GM21619 (cell line): ENCODE measurements around the gene NUP93.
A peak's percentile ranks its signal among the peaks of the same experiment; 100 is the strongest.

Experiments used
- ATAC-seq: cut with Tn5 transposase; IDR thresholded peaks from one replicate; pipeline ENCODE4 v1.9.1; 2021; ENCODE audit not compliant: unreplicated experiment

NUP93 gene

DNA sequence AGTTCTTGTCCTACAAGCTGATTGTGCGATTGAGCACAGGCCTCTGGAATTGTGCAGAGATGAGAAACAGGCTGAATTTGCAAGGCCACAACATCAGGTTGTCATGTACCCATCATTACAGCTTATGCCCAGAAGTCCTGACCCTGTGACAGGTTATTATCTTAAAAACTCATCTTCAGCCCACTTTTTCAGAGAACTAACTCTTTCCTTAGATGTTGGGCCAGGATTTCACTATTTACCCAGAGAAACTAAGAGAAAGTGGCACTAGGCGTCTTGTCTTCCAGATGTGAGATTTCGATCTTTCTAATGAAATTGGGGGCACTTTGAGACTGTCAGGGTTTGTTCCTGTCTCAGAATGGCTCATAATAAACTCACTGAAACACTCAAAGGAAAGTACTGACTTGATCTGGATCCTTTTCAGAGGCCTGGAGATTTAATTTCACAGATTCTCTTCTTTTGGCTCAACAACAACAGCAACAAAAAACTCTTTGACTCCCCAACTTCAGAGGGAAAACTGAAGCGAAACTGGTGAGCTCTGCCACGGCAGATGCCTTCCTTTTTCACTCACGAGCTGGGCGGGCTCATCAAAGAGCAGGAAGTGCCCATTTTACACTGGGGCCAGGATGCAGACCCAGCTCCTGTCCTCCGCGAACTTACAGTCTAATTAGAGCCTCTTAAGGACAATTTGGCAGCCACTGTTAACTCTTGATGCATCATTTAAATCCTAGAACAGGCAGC lies 117.4 kb downstream of the NUP93 start:
- ATAC-seq: no peak

DNA sequence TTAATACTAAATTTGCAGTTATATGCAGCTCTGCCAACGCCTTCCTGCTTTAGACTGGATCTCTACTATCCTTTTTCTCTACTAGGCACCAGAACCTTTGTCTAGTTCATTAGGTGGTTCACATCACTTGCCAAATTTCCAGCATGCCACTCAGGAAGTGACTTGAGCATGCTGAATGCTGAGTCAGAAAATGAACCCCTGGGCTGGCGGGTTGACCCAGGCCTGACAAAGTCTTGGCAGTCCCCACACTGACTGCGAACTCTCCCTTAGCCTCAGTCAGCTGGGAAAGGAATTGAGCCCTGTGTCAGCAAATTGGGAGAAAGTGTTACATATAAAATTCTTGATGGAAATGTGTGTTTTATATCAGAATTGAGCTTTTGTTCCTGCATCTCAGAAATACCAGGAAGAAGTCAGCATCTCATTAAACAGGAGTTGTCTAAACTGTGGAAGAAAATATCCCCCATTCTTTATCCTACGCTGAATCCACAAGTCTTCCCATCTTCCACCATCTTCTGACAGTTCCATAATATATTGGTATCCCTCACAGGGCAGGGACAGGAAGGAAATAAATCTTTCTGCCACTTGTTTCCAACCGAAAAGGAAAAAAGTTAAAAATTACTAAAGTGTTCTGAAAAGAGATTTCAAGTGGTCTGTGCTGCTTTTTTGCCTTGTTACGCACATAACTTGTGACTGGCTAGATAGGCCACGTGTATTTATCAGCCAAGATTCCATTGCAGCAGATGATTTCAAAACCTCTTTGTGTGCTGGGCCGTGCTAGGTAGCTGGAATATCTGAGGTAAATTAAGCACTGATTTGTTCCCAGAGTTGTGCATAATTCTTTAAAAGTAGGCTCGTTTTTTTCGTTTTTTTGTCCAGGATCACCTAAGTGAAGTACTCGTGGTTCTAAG lies 118.4 kb downstream of the NUP93 start:
- no peak for ATAC-seq

DNA sequence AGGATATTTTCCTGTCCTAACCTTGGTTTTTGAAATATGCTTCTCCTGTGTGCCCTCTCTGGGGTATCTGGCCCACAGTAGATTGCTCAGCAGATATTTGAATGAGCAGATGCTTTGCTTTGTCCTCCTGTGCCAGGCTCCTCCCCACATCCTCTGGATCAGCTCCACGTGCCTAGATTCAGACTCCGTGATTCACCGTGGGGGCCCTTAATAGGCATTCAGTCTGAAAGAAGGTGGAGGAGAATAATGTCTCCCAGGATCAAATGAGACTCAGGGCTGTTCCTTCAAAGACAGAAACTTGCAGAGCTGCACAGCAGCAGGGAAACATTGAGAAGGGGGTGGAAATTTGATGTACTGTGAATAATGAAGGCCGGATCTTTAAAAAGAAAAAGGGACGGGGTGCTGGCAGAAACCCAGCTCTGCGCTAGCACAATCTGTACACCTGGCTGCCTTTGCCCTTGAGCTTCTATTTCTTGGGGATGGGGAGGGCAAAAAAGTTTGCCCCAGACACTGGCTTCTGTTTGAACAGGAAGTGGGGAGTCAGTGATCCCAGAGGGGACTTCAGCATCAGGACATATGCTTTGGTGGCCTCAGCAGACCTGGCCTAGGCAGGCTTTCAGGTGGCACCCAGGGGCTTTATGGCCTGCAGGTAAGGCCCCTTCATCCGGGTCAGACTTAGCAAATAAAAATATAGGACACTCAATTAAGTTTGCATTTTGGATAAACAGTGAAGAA lies 119.2 kb downstream of the NUP93 start:
- ATAC-seq: no peak

DNA sequence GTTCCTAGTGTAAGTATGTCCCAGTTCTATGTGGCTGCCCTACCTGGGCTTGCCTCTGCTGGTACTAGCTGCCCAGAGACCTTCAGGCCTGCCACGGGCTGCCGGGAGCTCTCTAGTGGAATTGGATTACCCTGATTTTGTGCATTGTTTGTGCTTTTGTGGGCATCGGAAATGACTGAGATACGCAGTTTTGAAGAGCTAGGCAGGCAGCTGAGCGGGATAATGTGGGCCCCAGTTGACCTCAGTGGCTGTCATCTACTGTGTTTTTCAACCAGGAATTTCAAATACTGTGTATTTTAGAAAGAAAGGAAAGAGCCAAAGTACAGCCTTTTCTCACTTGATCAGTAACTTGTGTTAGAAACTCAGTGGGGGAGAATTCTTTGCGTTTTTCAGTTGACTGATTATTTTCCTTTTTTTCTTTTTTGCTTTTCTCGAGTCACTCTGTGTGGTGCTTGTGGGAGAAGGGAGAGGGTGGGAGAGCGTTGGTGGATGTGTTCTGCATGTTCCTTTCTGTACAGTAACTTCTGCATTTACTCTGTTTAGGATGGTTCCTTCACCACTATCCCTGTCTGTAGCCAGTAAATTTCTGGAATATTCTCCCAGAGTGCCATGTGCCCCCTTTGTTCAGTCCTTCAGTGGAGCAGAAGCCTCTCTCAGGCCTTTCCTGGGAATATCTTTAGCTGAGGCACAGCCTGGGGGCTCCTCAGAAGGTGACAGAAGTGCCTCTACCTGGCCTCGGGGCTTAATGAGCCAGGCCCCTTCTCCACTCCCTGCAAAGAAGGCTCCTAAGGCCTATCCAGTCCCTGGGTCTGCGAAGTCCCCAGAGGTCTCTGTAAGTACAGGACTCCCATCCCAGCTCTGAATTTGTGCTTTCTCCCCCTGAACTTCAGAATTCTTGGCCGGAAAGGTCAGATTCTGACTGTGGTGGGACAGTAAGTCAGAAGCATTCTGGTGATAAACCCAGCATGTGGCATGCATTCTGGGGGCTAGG lies 120.1 kb downstream of the NUP93 start:
- no peak for ATAC-seq

DNA sequence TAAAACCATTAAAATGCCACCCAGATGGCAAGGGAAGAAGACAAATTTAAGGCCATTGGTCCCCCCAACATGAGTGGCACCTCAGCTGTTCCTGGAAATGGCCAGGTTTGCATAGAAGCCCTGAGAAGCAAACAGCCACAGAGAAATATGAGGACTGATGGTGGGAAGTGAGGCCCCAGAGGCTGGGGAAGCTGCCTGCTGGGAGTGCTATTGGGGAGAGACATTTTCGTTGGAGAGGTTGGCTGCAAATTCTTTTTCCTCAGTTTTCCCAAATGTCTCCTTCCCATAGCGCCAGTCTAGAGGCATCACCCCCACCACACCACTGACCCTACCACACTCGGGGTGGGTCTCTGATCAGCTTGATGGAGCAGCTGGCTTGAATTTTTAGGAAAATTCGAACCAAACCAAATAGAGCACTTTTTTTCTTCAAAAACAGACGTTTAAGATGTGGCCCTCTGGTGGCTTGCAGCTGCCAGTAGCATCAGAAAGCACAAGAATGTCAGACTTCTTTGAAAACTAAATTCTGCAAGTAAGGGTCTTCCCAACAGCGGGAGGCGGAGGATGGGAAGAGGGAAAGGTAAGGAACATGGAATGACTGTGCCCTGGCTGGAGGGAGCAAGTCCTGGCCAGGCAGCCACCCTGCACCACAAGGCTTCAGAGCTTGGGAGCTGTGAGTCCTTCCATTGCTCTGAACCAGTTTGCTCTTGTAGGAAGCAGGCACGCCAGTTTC lies 121.9 kb downstream of the NUP93 start:
- ATAC-seq: no peak

DNA sequence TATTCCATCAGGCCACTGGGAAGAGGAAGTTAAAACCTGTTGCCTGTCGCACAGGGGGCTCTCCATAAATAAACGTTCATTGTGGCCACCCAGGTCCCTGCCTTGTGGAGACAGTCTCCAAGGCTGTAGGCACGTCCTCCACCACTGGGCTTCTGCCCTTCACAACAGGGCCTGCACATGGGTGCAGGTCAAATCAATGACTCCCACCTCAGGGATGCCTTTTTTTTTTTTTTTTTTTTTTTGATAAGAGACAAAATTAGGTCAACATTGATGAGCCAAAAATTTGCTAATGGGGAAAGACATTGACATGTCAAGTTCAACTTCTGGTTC lies 122.4 kb downstream of the NUP93 start:
- ATAC-seq: no peak

DNA sequence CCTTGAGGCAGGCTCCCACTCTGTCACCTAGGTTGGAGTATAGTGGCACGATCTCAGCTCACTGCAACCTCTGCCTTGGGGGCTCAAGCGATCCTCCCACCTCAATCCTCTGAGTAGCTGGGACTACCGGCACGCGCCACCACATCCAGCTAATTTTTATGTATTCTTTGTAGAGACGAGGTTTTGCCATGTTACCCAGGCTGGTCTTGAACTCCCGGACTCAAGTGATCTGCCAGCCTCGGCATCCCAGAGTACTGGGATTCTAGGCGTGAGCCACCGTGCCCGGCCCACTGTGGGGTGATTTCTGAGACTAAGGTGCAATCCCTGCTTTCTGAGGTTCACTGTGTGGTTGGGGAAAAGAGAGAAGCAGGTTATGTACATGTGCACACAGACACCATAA lies 123.0 kb downstream of the NUP93 start:
- no peak for ATAC-seq

DNA sequence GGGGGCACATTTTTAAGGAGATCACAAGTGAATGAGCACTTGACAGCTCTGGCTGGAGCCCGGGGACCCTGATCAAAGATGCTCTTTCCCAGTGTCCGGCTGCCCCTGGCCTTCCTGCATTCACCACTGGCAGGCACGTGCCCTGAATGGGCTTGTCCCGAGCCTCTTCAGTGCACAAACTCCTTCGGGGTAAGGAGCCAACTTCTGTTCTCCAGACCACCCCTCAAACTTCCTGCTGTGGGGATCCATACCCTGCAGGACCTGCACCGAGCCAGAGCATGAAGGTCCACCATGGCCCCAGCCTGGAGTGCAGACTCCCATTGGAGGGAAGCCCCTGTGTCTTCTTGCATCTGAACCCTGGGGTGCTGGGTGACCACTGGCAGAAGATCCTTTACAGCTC lies 125.3 kb downstream of the NUP93 start:
- no peak for ATAC-seq

DNA sequence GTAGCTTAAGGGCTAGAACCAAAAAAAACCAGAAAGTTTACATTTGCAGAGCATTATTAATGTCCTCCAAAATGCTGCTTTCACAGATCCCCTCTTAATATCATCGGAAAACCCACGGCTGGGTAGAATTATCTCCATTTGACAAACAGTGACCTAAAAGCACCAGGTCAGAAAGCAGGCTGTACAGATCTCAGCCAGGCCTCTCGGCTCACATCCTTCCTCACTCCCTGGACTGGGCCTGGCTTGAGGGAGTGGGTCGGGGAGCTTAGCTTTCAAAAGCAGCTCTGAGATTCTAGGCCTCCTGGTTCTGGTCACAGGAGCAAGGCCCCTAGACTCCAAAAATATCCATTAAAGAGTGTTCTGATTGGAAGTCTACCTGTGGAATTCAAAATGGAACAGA lies 126.0 kb downstream of the NUP93 start:
- ATAC-seq: no peak

DNA sequence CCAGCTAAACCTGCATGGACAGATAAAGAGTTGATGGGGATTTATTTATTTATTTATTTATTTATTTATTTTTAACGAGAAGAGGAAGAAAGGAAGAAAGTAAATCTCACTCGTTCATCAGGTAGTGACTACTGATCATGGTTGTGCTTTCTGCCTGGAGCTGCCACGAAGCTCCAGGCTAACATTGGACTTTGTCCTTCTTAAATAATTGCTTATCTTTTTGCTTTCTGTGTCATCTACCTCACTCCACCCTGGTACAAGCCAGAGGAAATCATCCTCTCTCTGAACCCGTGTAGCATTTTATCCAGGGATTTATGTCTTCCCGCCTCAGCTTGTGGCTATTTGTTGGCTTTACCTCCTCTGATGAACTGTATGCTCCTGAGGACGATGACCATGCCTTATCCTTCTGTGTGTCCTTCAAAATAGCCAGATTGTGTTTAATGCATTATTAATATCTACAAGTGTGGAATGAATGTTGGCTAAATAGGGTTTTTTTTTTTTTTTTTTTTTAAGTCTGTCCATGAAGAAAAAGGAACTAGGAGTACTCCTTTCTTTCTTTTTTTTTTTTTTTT lies 127.0 kb downstream of the NUP93 start:
- ATAC-seq: no peak

DNA sequence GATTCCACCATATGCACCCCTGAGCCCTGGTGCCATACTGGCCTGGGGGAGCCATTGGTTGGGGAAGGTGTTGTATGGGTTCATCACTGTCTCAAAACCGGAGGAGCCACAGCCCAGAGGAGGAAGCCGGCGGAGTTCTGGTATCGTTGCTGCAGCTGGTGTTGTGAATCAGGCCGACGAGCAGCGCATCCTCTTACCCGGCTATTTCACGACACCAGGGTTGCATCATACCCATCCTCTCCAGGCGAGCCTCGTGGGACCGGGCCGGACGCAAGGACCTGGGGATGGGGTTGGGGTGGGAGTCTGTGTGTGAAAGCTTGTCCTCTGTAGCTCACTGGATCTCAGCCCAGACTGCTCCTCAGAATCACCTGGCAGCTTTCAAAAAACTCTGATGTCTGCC lies 128.4 kb downstream of the NUP93 start:
- ATAC-seq: no peak

DNA sequence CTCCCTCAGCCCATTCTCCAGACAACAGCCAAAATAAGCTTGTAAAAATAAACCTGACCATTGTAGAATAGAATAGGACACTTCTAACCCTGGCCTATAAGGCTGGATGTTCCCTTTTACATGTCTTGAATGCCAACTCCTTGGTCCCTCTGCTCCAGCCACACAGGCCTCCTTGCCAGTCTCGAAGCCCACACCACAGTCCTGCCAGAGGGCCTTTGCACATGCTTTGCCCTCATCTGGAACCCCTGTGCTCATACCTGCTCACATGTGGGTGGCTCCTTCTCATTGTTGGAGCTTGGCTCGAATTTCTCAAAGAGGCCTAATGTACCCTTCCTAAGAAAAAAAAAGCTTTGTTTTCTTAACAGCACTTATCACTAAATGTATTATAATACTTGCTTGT lies 129.7 kb downstream of the NUP93 start:
- no peak for ATAC-seq

DNA sequence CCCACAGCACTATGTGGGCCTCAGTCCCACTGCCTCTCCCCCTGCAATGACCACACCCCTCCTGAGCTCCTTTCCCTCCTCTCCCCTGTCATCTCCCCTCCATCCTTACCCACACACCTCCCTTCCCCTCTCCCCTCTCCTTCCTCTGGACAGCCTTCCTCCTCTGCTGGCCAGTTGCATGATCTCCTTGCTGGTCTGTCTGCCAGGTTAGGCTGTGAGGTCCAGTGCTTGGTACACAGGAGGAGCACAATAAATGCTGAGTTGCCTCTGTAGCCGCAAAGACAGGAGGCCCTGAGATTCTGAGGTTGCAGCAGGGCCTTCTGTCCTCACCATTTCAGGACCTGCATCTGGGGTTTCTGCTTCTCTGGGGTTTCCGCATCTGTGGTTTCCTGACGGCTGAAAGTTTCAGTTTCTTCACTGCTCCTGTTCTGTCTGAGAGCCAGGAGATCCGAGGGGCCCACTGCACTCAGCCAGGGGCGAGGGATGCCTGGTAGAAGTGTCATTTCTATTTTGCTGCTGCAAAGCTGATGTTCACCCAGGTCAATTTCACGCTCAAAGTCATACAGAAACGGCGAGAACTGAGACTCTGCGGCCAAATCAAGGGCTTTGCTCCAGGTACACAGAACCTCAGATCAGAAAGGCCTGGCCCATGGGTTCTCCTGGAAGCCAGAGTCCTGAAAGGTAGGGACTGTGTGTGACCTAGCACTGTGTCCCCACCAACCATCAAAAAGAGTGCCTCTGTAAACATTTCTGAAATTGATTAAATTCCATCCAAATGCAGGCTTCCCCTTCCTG lies 130.5 kb downstream of the NUP93 start:
- ATAC-seq: peak; percentile 82

DNA sequence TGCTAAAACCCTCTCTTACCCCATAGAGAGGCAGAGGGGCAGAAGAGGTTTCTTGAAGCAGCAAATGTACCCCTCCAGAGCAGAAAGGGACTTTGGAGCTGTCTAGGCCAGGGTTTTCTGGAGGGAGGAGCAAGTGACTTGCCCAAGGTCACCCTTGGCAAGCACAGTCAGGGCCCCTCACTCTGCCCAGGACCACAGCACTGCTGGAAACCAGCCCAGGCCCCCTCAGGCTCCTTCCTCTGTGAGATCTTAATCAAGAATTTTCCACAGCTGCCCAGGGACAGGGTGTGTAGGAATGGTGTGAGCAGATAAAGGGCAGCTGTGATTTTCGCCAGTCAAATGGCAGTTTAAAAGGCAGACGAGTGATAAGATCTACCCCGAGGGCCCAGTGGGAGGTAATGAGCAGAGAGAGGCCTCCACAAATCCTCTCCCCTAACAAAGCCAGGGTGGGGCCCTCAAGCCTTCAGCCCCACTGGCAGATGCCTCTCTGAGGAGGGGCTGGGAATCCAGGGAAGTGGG lies 131.2 kb downstream of the NUP93 start:
- ATAC-seq: no peak

DNA sequence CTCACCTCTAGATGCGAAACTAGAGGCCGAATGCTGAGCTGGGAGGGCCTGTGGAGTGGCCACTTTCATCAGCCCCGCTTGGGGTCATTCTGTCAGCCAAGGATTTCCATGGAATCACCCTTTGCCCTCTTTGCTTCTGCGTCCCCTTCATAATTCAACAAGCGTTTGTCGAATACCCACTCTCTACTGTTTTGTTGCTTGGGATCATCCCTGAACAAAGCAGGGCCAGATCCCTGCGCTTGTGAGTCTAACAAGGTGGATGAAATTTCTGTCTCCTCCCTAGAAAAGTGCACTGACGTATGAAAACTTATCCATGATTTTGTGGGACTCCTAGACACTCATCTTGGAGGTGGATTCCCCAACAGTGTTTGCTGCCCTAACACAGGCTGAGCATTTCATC lies 131.8 kb downstream of the NUP93 start:
- ATAC-seq: no peak

DNA sequence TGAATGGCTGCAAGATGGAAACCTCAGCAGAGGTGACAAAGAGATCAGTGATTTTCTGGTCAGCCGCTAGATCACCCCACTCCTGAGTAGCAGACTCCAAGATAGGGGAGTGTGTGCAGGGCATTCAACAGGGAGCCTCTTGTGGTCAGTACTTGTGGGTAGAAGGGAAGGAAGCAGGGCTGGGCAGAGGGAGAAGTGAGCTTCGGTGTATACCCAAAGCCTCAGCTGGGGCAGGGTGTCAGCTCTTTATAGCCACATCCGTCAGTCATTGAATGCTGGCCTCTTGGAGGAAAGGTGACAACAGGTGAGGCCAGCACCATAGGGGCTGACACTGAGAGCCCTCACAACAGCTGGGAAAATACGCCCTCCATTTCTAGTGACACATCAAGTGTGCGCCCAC lies 132.8 kb downstream of the NUP93 start:
- ATAC-seq: no peak

DNA sequence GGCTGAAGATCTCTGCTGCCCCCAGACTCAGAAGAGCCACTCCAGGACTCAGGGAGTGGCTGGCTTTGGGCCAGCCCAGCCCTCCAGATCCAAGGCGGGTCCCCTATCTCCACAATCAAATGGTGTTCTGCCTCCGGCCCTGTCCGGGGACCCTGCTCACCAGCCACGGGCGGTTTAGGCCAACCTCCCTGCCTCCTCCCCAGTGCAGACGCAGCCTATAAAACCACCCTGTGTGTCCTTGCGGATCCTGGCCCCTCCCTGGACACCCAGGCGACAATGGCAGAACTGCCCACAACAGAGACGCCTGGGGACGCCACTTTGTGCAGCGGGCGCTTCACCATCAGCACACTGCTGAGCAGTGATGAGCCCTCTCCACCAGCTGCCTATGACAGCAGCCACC lies 135.0 kb downstream of the NUP93 start, which contains the start of gene SLC12A3:
Gene SLC12A3 (plus strand): TSS at position 248 of the 400 bp plus-strand sequence. CDS start 29 bp downstream, at position 277.
- no peak for ATAC-seq

DNA sequence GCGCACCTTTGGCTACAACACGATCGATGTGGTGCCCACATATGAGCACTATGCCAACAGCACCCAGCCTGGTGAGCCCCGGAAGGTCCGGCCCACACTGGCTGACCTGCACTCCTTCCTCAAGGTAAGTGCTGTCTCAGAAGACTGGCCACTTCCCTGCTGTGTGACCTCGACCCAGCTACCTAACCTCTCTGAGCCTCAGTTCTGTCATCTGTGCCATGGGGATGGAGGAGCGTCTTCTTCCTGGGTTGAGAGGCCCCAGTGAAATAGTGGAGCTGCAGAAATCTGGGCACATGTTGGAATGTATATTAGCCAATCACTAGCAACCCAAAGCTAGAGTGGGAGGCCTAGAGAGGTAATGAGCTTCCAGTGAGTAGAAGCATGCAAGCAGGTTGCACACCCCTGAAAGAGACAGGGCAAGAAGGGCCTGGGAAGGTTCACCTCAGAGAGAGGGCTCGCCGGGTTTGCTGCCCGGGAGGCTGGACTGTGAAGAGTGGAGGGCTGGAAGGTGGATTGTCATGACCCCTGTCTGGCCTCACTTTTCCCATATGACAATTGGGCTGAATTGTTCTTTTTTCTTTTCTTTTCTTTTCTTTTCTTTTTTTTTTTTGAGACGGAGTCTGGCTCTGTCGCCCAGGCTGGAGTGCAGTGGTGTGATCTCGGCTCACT lies 135.6 kb downstream of the NUP93 start:
- no peak for ATAC-seq
